ENCODE results near the gene POLE3. TPM values are rescaled to one million over a fixed set of nuclear protein-coding genes. Genes with fewer than 3 reads are reported as not detected.

Gene POLE3
- total RNA-seq, 1 experiment from 2014 or later = 105 TPM

Other genes starting within 250 kb of the POLE3 start
- 23.5 and 65.1 TPM in 2 replicates for gene FKBP15, start 189.4 kb downstream of the POLE3 start, total RNA-seq (2014; rRNA removed; shearing (Covaris generic); ENCODE audit: low replicate concordance)
- gene SLC31A1, start 189.1 kb downstream of the POLE3 start, total RNA-seq (2014; rRNA removed; shearing (Covaris generic); ENCODE audit: low replicate concordance) = 8.7 and 13.5 TPM in 2 replicates
- gene CDC26, start 135.1 kb downstream of the POLE3 start, total RNA-seq (2014; rRNA removed; shearing (Covaris generic); ENCODE audit: low replicate concordance) = 33.4 and 36.0 TPM in 2 replicates
- gene PRPF4, start 135.0 kb downstream of the POLE3 start, total RNA-seq (2014; rRNA removed; shearing (Covaris generic); ENCODE audit: low replicate concordance) = 22.2 and 24.4 TPM in 2 replicates
- not detected in 2 replicates for gene RNF183, start 107.3 kb downstream of the POLE3 start, total RNA-seq (2014; rRNA removed; shearing (Covaris generic); ENCODE audit: low replicate concordance)
- 0.56 and 1.0 TPM in 2 replicates for gene WDR31, start 70.4 kb downstream of the POLE3 start, total RNA-seq (2014; rRNA removed; shearing (Covaris generic); ENCODE audit: low replicate concordance)
- gene BSPRY, start 61.1 kb downstream of the POLE3 start, total RNA-seq (2014; rRNA removed; shearing (Covaris generic); ENCODE audit: low replicate concordance) = not detected in 2 replicates
- gene HDHD3, start 33.7 kb downstream of the POLE3 start, total RNA-seq (2014; rRNA removed; shearing (Covaris generic); ENCODE audit: low replicate concordance) = 11.6 and 16.4 TPM in 2 replicates
- gene ALAD, start 9.4 kb downstream of the POLE3 start, total RNA-seq (2014; rRNA removed; shearing (Covaris generic); ENCODE audit: low replicate concordance) = 18.1 and 21.0 TPM in 2 replicates
- gene C9orf43, start 72 bp upstream of the POLE3 start, total RNA-seq (2014; rRNA removed; shearing (Covaris generic); ENCODE audit: low replicate concordance) = 0.82 and 2.2 TPM in 2 replicates
- 1.3 and 5.0 TPM in 2 replicates for gene RGS3, start 53.1 kb upstream of the POLE3 start, total RNA-seq (2014; rRNA removed; shearing (Covaris generic); ENCODE audit: low replicate concordance)